Psoas muscle (tissue), 8 donors: ENCODE results near the gene SPINK1. TPM values are rescaled to one million over a fixed set of nuclear protein-coding genes. Genes with fewer than 3 reads are reported as not detected.

Source experiments
- ATAC-seq, 4 donors: fragments of 200-7000 bp; cut with Tn5 transposase; one replicate each; pipeline ENCODE4 v1.9.1; 2020; ENCODE audit warnings: moderate library complexity in 3 of 4, mild to moderate bottlenecking in 2 of 4
- DNase-seq, 2 donors: peaks; one replicate each; pipeline ENCODE4 v3.0.0-alpha.2; 2020
- H3K27ac ChIP-seq: fragments of 200-600 bp; one replicate; pipeline ENCODE4 v1.8.0; 2022
- H3K27me3 ChIP-seq, 3 donors: fragments of 200-600 bp in 1 of 3; one replicate each; pipeline versions ENCODE4 v1.6.1 to v1.8.0; 2013 to 2022; ENCODE audit warnings: low read length in 2 of 3, mild to moderate bottlenecking in 2 of 3, moderate library complexity in 1 of 3; ENCODE audit not compliant: insufficient read depth in 3 of 3
- H3K36me3 ChIP-seq, 2 donors: fragments of 200-600 bp in 1 of 2; one replicate each; pipeline versions ENCODE4 v1.6.1 to v1.8.0; 2013 to 2022; ENCODE audit warnings: low read depth in 1 of 2, mild to moderate bottlenecking in 1 of 2, moderate library complexity in 1 of 2; ENCODE audit not compliant: insufficient read depth in 1 of 2
- H3K4me1 ChIP-seq: fragments of 200-600 bp; one replicate; pipeline ENCODE4 v1.8.0; 2022
- H3K4me3 ChIP-seq: fragments of 200-600 bp; one replicate; pipeline ENCODE4 v1.8.0; 2022; ENCODE audit warnings: mild to moderate bottlenecking
- H3K9me3 ChIP-seq: fragments of 200-600 bp; one replicate; pipeline ENCODE4 v1.8.0; 2022
- WGBS, 3 donors: extraction: QIAGEN DNeasy Blood & Tissue Kit; methylation state at CpG; one replicate each; pipeline versions ENCODE4 v1.1.6 to v1.1.7; 2013; 5-methylcytosine and 5-hydroxymethylcytosine counted together
- intact Hi-C, 2 donors: fragments of 100-400 bp; cut with DNase I; formaldehyde crosslinking; loops; one replicate each; pipeline versions ENCODE4 v1.11.0 to v1.14.2; 2022
- polyA plus RNA-seq, 3 donors: library from polyadenylated mRNA; stranded (reverse); fragments of 200-250 nt; gene quantifications; one replicate each; pipeline ENCODE4 v1.2.3, GENCODE V29; 2013
- total RNA-seq, 4 donors: library from RNA; stranded (reverse); fragmentation: NEBNext Ultra II Directional in 2 of 4; extraction: Animal tissue kit (Norgen Biotek cat#: 25700) in 2 of 4; gene quantifications; one replicate each; pipeline versions ENCODE4 v1.2.1 to v1.2.4, GENCODE V29; 2021 to 2023
- TF ChIP-seq, protein P1 (sequence below): fragments of 200-600 bp; IDR thresholded peaks from one replicate; pipeline ENCODE4 v1.8.0; 2022; ENCODE audit warnings: antibody characterized with exemption
- donor health status: healthy with polysubstance abuse.
- donor health status: DM: no; HTN: no; CAD: no; lungs with moderate emphysema.
- donor health status: Bipolar disorder and iron deficiency.
- donor health status: healthy.
- donor health status: DM: yes; HTN: yes; CAD: no.
- donor health status: DM: no; HTN: no; CAD: no.
- donor health status: DM: no; HTN: no; CAD: no.
- donor health status: DM: yes; HTN: yes; CAD: no.

The SPINK1 gene
- total and polyA plus RNA-seq, 7 donors: 1.6 to 24.1 (median 7.2) TPM; not detected in 1

DNA sequence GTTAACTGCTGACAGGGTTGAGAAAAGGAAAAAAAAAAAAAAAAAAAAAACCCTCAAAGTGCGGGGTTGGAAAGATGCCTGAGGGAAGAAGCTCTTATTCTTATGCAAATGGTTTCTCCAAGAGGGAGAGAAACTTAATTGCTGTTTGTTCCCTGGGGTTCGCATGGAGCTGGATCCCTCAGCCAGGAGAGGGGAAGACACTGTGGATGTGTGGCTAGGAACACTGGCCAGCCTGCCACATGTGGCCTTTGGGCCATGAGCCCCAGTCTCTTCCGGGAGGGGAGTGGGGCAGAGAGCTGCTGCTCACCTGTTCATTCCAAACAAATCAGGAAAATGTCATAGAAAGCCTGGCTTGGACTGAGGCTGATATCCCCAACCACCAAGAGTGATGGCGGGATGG, 37.6 kb upstream of the SPINK1 start:
- H3K36me3 ChIP-seq: no peaks in the 10 kb centered on the region
- WGBS, 3 donors: 28 to 34% (median 29%) methylated on average over 4 of the region's 4 CpGs
- H3K4me3 ChIP-seq: no peak overlapping the region
- TF ChIP-seq, protein P1, sequence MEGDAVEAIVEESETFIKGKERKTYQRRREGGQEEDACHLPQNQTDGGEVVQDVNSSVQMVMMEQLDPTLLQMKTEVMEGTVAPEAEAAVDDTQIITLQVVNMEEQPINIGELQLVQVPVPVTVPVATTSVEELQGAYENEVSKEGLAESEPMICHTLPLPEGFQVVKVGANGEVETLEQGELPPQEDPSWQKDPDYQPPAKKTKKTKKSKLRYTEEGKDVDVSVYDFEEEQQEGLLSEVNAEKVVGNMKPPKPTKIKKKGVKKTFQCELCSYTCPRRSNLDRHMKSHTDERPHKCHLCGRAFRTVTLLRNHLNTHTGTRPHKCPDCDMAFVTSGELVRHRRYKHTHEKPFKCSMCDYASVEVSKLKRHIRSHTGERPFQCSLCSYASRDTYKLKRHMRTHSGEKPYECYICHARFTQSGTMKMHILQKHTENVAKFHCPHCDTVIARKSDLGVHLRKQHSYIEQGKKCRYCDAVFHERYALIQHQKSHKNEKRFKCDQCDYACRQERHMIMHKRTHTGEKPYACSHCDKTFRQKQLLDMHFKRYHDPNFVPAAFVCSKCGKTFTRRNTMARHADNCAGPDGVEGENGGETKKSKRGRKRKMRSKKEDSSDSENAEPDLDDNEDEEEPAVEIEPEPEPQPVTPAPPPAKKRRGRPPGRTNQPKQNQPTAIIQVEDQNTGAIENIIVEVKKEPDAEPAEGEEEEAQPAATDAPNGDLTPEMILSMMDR: no peak
- intact Hi-C loops: no loop called here
- DNase-seq (no peak), ATAC-seq (no peak)
- H3K9me3 ChIP-seq: no peaks in the 10 kb centered on the region
- no peaks in the 10 kb centered on the region for H3K4me1 ChIP-seq
- no peak overlapping the region for H3K27ac ChIP-seq
- H3K27me3 ChIP-seq: no peaks in the 10 kb centered on the region

GRCh38 chr5:147863454-147864158, 32.1 kb upstream of the SPINK1 start:
- H3K27me3 ChIP-seq: no peaks in the 10 kb centered on the region
- 27 to 37% (median 32%) methylated on average over 3 of the region's 3 CpGs for WGBS, 3 donors
- H3K4me3 ChIP-seq: no peak overlapping the region
- no peaks in the 10 kb centered on the region for H3K4me1 ChIP-seq
- DNase-seq (no peak), ATAC-seq (no peak)
- no peaks in the 10 kb centered on the region for H3K36me3 ChIP-seq
- TF ChIP-seq, protein P1: no peak
- intact Hi-C loops: no loop called here
- no peaks in the 10 kb centered on the region for H3K9me3 ChIP-seq
- H3K27ac ChIP-seq: no peak overlapping the region

DNA sequence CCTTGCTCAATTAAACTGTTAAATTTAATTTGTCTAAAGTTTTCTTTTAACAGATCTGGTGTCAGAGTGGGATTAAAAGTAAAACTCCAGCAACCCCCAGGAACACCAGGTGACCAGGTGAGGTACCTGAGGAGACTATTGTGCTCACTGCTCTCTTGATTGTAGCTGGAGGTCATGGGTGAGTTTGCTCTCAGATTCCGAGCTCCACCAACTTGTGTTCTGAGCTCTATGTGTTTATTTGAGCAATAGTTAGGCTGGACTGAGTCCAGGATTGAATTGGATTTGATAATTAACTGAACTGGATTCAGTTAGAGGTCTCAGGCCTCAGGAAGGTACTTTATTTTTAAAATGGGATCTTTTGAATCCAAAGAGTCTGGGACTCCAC, 29.2 kb upstream of the SPINK1 start:
- ATAC-seq (no peak), DNase-seq (no peak)
- WGBS, 3 donors: 67 to 81% (median 79%) methylated on average over 1 of the region's 1 CpG
- Histone ChIP-seq H3K4me1 (no peaks in the 10 kb centered on the region), H3K4me3 (no peak overlapping the region), H3K36me3 (no peaks in the 10 kb centered on the region), H3K27ac (no peak overlapping the region), H3K9me3 (no peaks in the 10 kb centered on the region), H3K27me3 (no peaks in the 10 kb centered on the region)
- intact Hi-C loops: no loop called here
- TF ChIP-seq, protein P1: no peak

- no peaks in the 10 kb centered on the region for H3K9me3 ChIP-seq
- no peak for ATAC-seq
- H3K4me1 ChIP-seq: no peaks in the 10 kb centered on the region
- no peak for DNase-seq
- WGBS, 3 donors: 85 to 87% (median 85%) methylated on average over 3 of the region's 3 CpGs
- no peaks in the 10 kb centered on the region for H3K36me3 ChIP-seq
- no peak overlapping the region for H3K27ac ChIP-seq
- TF ChIP-seq, protein P1: no peak
- no peaks in the 10 kb centered on the region for H3K27me3 ChIP-seq
- intact Hi-C loops: loop anchor here in 1 of 2 donors (10.0 kb wide), 1 partner anchor 75 kb away; no protein-coding TSS in a partner anchor
- no peak overlapping the region for H3K4me3 ChIP-seq
These were observed 28.6 kb upstream of the SPINK1 start for GRCh38 chr5:147859962-147860640.
